Keratinocyte (primary cell): Measurements from ENCODE around the gene ST8SIA6. TPM values are rescaled to one million over a fixed set of nuclear protein-coding genes. Genes with fewer than 3 reads are reported as not detected.
"Not testable (repeated sequence)": the region's sequence is repeated elsewhere in the genome, so short reads cannot be mapped to it uniquely, and the experiment has no call there.

ENCODE experiments used
- DNase-seq: peaks from one replicate; pipeline ENCODE4 v3.0.0-alpha.2; 2011; ENCODE audit warnings: low read depth, missing footprints, low spot score
- FAIRE-seq: peaks from 2 replicates; lab custom pipeline; 2011; peaks lifted over from hg19 to GRCh38; lab: Jason Lieb, UNC
- H2AFZ ChIP-seq: 2 replicates; pipeline ENCODE4 v1.6.0; 2012; ENCODE audit warnings: low read length, control low read depth, inconsistent platforms; ENCODE audit not compliant: control insufficient read depth
- H3K27ac ChIP-seq: 2 replicates; pipeline ENCODE4 v1.5.1; 2011; ENCODE audit warnings: low read length; ENCODE audit not compliant: control insufficient read depth, insufficient read depth
- H3K27me3 ChIP-seq: 3 replicates; pipeline ENCODE4 v1.6.0; 2011; ENCODE audit warnings: low read length; ENCODE audit not compliant: control insufficient read depth, insufficient read depth; ENCODE audit errors: extremely low read depth
- H3K36me3 ChIP-seq, 2 experiments: 2 replicates in 1 of 2; 3 replicates in 1 of 2; pipeline ENCODE4 v1.5.1; 2011; ENCODE audit warnings: low read length in 2 of 2, mild to moderate bottlenecking in 1 of 2; ENCODE audit not compliant: control insufficient read depth in 2 of 2, insufficient read depth in 2 of 2; ENCODE audit errors: extremely low read depth in 1 of 2
- H3K4me1 ChIP-seq: 3 replicates; pipeline ENCODE4 v1.5.1; 2011; ENCODE audit warnings: low read length; ENCODE audit not compliant: control insufficient read depth, insufficient read depth; ENCODE audit errors: extremely low read depth
- H3K4me2 ChIP-seq: 3 replicates; pipeline ENCODE4 v1.6.0; 2011; ENCODE audit warnings: low read depth, low read length; ENCODE audit not compliant: control insufficient read depth, insufficient read depth; ENCODE audit errors: extremely low read depth
- H3K4me3 ChIP-seq, 3 experiments: fragments of 200-600 bp in 1 of 3; sonication (generic) in 1 of 3; 2 replicates in 2 of 3; 3 replicates in 1 of 3; pipeline ENCODE4 v1.5.1; 2011 to 2016; ENCODE audit warnings: low read length in 3 of 3, mild to moderate bottlenecking in 3 of 3, control low read depth in 2 of 3, inconsistent platforms in 1 of 3, low read depth in 1 of 3, mixed read lengths in 1 of 3, mixed run types in 1 of 3, moderate library complexity in 1 of 3; ENCODE audit not compliant: control insufficient read depth in 2 of 3, insufficient read depth in 2 of 3; ENCODE audit errors: extremely low read depth in 1 of 3
- H3K79me2 ChIP-seq: 2 replicates; pipeline ENCODE4 v1.6.0; 2012; ENCODE audit warnings: low read length; ENCODE audit not compliant: control insufficient read depth, insufficient read depth
- H3K9ac ChIP-seq: 3 replicates; pipeline ENCODE4 v1.6.0; 2011; ENCODE audit warnings: low read length; ENCODE audit not compliant: control insufficient read depth, insufficient read depth; ENCODE audit errors: extremely low read depth
- H3K9me1 ChIP-seq: 3 replicates; pipeline ENCODE4 v1.6.0; 2011; ENCODE audit warnings: low read length; ENCODE audit not compliant: control insufficient read depth, insufficient read depth; ENCODE audit errors: extremely low read depth
- H3K9me3 ChIP-seq: 2 replicates; pipeline ENCODE4 v1.5.1; 2012; ENCODE audit warnings: low read depth, low read length; ENCODE audit not compliant: control insufficient read depth
- H4K20me1 ChIP-seq: 3 replicates; pipeline ENCODE4 v1.6.0; 2011; ENCODE audit warnings: low read length; ENCODE audit not compliant: control insufficient read depth, insufficient read depth; ENCODE audit errors: extremely low read depth
- EZH2 ChIP-seq: IDR thresholded peaks from one replicate; pipeline ENCODE4 v1.6.1; 2012; ENCODE audit warnings: inconsistent platforms, mild to moderate bottlenecking, low read length, moderate library complexity
- dilution Hi-C: fragments of 300-500 bp; cut with MboI; formaldehyde crosslinking; loops from one replicate; pipeline ENCODE4 v1.7.0; 2020; ENCODE audit warnings: low sequenced_read_pairs; ENCODE audit not compliant: extremely low pct_ligation_motif_present
- polyA plus RNA-seq, 5 experiments: library from polyadenylated mRNA; depleted of rRNA in 3 of 5; stranded (reverse) in 3 of 5; stranded (forward) in 1 of 5; unstranded in 1 of 5; fragments of >200 nt; gene quantifications; 1 replicate in 1 of 5; 2 replicates in 3 of 5; 3 replicates in 1 of 5; pipeline versions ENCODE4 v1.2.1 to v1.2.3, GENCODE V29; 2011 to 2012; ENCODE audit warnings: missing spikeins in 2 of 5, low read depth in 1 of 5, low replicate concordance in 1 of 5
- TF ChIP-seq, protein P1 (sequence below), 3 experiments: IDR thresholded peaks in 1 of 3; conservative IDR thresholded peaks in 1 of 3; optimal IDR thresholded peaks in 1 of 3; 2 replicates in 2 of 3; 3 replicates in 1 of 3; pipeline versions ENCODE3 to v1.5.1; 2011; ENCODE audit warnings: low read length in 3 of 3, mild to moderate bottlenecking in 3 of 3, moderate library complexity in 2 of 3, control low read depth in 1 of 3, inconsistent platforms in 1 of 3; ENCODE audit not compliant: insufficient read depth in 2 of 3; ENCODE audit errors: extremely low read depth in 1 of 3

Gene ST8SIA6
- polyA plus RNA-seq, 1 donor (not counting 4 experiments of a cell fraction or from before 2014, with no cell fraction given) = not detected

DNA sequence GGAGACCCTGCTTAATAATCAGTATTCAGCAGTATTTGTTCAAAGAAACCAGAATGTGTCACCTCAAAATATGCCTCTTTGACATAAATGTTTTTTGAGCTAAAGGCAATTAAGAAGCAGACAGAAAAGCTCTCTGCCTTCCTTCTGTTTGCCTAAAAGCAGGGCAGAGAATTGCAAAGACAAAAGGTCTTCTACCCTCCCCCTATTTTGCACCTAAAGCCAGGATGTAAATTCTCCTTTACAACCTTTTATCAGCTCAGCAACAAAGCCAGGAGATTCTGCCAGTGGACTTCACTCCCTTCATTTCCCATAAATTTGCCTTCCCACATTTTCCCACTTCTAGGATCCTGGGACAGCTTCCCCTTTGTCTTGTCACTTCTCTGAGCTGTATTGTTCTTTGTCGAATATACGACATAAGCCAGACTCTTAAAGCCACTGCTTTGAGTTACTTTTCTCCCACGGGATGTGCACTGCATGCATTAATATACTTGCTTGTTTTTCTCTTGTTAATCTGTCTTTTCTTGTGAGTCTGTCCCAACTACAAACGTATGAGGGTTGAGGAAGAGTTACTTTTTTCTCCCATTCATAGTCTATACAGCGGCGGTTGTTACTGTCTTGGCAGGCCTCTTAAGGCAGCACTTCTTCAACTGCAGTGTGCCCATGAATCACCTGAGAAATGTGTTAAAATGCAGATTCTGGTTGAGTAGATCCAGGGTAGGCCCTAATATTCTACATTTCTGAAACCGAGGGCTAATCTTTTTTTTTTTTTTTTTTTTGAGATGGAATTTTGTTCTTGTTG lies 48.2 kb downstream of the ST8SIA6 start:
- Histone ChIP-seq H2AFZ (no peak overlapping the region), H3K9me3 (no peaks in the 10 kb centered on the region), H3K4me1 (no peaks in the 10 kb centered on the region), H3K36me3 (no peaks in the 10 kb centered on the region), H3K79me2 (no peaks in the 10 kb centered on the region), H3K9me1 (no peaks in the 10 kb centered on the region), H3K4me2 (no peak overlapping the region), H3K27ac (no peak overlapping the region), H3K27me3 (no peaks in the 10 kb centered on the region), H3K4me3 (no peak overlapping the region), H4K20me1 (no peaks in the 10 kb centered on the region), H3K9ac (no peak overlapping the region)
- dilution Hi-C loops = no loop called here
- no peak for TF ChIP-seq EZH2
- TF ChIP-seq, protein P1, sequence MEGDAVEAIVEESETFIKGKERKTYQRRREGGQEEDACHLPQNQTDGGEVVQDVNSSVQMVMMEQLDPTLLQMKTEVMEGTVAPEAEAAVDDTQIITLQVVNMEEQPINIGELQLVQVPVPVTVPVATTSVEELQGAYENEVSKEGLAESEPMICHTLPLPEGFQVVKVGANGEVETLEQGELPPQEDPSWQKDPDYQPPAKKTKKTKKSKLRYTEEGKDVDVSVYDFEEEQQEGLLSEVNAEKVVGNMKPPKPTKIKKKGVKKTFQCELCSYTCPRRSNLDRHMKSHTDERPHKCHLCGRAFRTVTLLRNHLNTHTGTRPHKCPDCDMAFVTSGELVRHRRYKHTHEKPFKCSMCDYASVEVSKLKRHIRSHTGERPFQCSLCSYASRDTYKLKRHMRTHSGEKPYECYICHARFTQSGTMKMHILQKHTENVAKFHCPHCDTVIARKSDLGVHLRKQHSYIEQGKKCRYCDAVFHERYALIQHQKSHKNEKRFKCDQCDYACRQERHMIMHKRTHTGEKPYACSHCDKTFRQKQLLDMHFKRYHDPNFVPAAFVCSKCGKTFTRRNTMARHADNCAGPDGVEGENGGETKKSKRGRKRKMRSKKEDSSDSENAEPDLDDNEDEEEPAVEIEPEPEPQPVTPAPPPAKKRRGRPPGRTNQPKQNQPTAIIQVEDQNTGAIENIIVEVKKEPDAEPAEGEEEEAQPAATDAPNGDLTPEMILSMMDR (optimal IDR thresholded peaks at IDR 0.05 in 1 of 3, IDR thresholded peaks at IDR 0.05 in 1 of 3, conservative IDR thresholded peaks at IDR 0.05 in 1 of 3; ENCODE audit: extremely low read depth in 1 of 3, insufficient read depth in 2 of 3, low read length in 3 of 3) = no peak
- DNase-seq (no peak), FAIRE-seq (no peak)

GRCh38 chr10:17403161-17403560 lies 51.2 kb downstream of the ST8SIA6 start:
- Histone ChIP-seq H3K9me1 (no peaks in the 10 kb centered on the region), H4K20me1 (no peaks in the 10 kb centered on the region), H3K4me2 (no peak overlapping the region), H3K27me3 (no peaks in the 10 kb centered on the region), H3K79me2 (no peaks in the 10 kb centered on the region), H3K4me1 (no peaks in the 10 kb centered on the region), H3K9me3 (no peaks in the 10 kb centered on the region), H3K9ac (no peak overlapping the region), H3K27ac (no peak overlapping the region), H2AFZ (no peak overlapping the region), H3K4me3 (no peak overlapping the region), H3K36me3 (no peaks in the 10 kb centered on the region)
- DNase-seq (no peak), FAIRE-seq (no peak)
- TF ChIP-seq EZH2 = no peak
- TF ChIP-seq, protein P1 (optimal IDR thresholded peaks at IDR 0.05 in 1 of 3, IDR thresholded peaks at IDR 0.05 in 1 of 3, conservative IDR thresholded peaks at IDR 0.05 in 1 of 3; ENCODE audit: extremely low read depth in 1 of 3, insufficient read depth in 2 of 3, low read length in 3 of 3) = no peak
- dilution Hi-C loops = no loop called here

DNA sequence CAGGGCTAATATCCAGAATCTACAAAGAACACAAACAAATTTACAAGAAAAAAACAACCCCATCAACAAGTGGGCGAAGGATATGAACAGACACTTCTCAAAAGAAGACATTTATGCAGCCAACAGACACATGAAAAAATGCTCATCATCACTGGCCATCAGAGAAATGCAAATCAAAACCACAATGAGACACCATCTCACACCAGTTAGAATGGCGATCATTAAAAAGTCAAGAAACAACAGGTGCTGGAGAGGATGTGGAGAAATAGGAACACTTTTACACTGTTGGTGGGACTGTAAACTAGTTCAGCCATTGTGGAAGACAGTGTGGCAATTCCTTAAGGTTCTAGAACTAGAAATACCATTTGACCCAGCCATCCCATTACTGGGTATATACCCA lies 52.4 kb downstream of the ST8SIA6 start:
- H3K79me2 ChIP-seq, dilution Hi-C loops, H4K20me1 ChIP-seq, H3K27me3 ChIP-seq, H2AFZ ChIP-seq, FAIRE-seq, DNase-seq, H3K4me2 ChIP-seq, H3K4me3 ChIP-seq, H3K9ac ChIP-seq, H3K4me1 ChIP-seq, H3K36me3 ChIP-seq, H3K9me3 ChIP-seq, H3K27ac ChIP-seq, H3K9me1 ChIP-seq: not testable (repeated sequence)
